Adrenal gland (tissue), 12 donors: Measurements from ENCODE around the gene SPOCK2. TPM values are rescaled to one million over a fixed set of nuclear protein-coding genes. Genes with fewer than 3 reads are reported as not detected.
"Not testable (repeated sequence)": the region's sequence is repeated elsewhere in the genome, so short reads cannot be mapped to it uniquely, and the experiment has no call there.

Experiments used
- DNase-seq, 7 donors: peaks; one replicate each; pipeline ENCODE4 v3.0.0-alpha.2; 2019 to 2020
- H3K27ac ChIP-seq, 5 donors: fragments of 200-600 bp; sonication (generic) in 4 of 5; 1 replicate in 3 of 5; 2 replicates in 2 of 5; pipeline versions ENCODE4 v1.5.1 to v1.8.0; 2016 to 2020; ENCODE audit warnings: mild to moderate bottlenecking in 1 of 5
- H3K27me3 ChIP-seq: fragments of 200-600 bp; 2 replicates; pipeline ENCODE4 v1.8.0; 2021
- H3K36me3 ChIP-seq, 2 donors: fragments of 200-600 bp; replicated peaks in 1 of 2; 1 replicate in 1 of 2; 2 replicates in 1 of 2; pipeline versions ENCODE4 v1.5.1 to v1.8.0; 2018 to 2022
- H3K4me1 ChIP-seq, 2 donors: fragments of 200-600 bp; replicated peaks in 1 of 2; 1 replicate in 1 of 2; 2 replicates in 1 of 2; pipeline versions ENCODE4 v1.5.1 to v1.8.0; 2018 to 2021
- H3K4me3 ChIP-seq, 4 donors: fragments of 200-600 bp; sonication (generic) in 3 of 4; one replicate each; pipeline ENCODE4 v1.5.1; 2016 to 2018
- H3K9me3 ChIP-seq, 3 donors: fragments of 200-600 bp; sonication (generic) in 1 of 3; replicated peaks in 1 of 3; 1 replicate in 2 of 3; 2 replicates in 1 of 3; pipeline versions ENCODE4 v1.5.1 to v1.8.0; 2016 to 2021
- CTCF ChIP-seq, 6 experiments: fragments of 450-650 bp in 4 of 6; fragments of 200-600 bp in 2 of 6; sonication (generic) in 1 of 6; IDR thresholded peaks; 1 replicate in 5 of 6; 2 replicates in 1 of 6; pipeline versions ENCODE4 v1.5.1 to v1.8.0; 2016 to 2021; ENCODE audit warnings: antibody characterized with exemption in 6 of 6, mild to moderate bottlenecking in 2 of 6, moderate library complexity in 1 of 6
- POLR2A ChIP-seq, 2 donors: fragments of 450-650 bp; IDR thresholded peaks; one replicate each; pipeline ENCODE4 v1.6.1; 2017; ENCODE audit warnings: antibody characterized with exemption in 2 of 2, mild to moderate bottlenecking in 2 of 2, moderate library complexity in 1 of 2
- WGBS, 4 donors: extraction: QIAGEN DNeasy Blood & Tissue Kit in 2 of 4; methylation state at CpG; one replicate each; pipeline versions ENCODE4 v1.1.5 to v1.1.7; 2013 to 2017; 5-methylcytosine and 5-hydroxymethylcytosine counted together
- intact Hi-C, 2 donors: fragments of 100-400 bp; cut with DNase I; formaldehyde crosslinking; loops; one replicate each; pipeline versions ENCODE4 v1.14.1 to v1.15.0; 2022 to 2023
- polyA plus RNA-seq, 3 donors: library from polyadenylated mRNA; stranded (reverse); fragments of 200-250 nt in 2 of 3; fragments of 350-450 nt in 1 of 3; fragmentation: Illumina TruSeq in 1 of 3; extraction: RNeasy Lipid Tissue Mini Kit (QIAGEN cat#74804) in 1 of 3; gene quantifications; one replicate each; pipeline ENCODE4 v1.2.3, GENCODE V29; 2013 to 2014
- total RNA-seq, 9 donors: library from RNA; depleted of rRNA in 4 of 9; stranded (reverse); fragments of >200 nt in 4 of 9; fragments of 120-200 nt in 1 of 9; fragmentation: NEBNext Ultra II Directional in 1 of 9; extraction: Animal tissue kit (Norgen Biotek cat#: 25700) in 1 of 9; gene quantifications; one replicate each; pipeline versions ENCODE4 v1.1.0 to v1.2.4, GENCODE V29; 2013 to 2023
- donor health status: healthy with polysubstance abuse.
- donor health status: Bipolar disorder and iron deficiency.
- donor health status: DM: yes; HTN: yes; CAD: no.
- donor health status: DM: no; HTN: no; CAD: no.
- donor health status: DM: no; HTN: no; CAD: no.
- donor health status: DM: yes; HTN: yes; CAD: no.

Gene SPOCK2
- total and polyA plus RNA-seq, 12 donors: 11.7 to 68.9 (median 37.4) TPM

GRCh38 chr10:72034040-72034499 is 54.3 kb downstream of the SPOCK2 start:
- no peaks in the 10 kb centered on the region for H3K9me3 ChIP-seq
- WGBS, 4 donors: 64 to 100% (median 74%) methylated on average over 5 to 12 of the region's 12 CpGs
- no peaks in the 10 kb centered on the region for H3K36me3 ChIP-seq
- DNase-seq: no peak
- no peak for TF ChIP-seq CTCF (IDR thresholded peaks at IDR 0.05)
- TF ChIP-seq POLR2A (IDR thresholded peaks at IDR 0.05): no peak
- intact Hi-C loops: no loop called here
- H3K27ac ChIP-seq: no peak overlapping the region
- peaks cover 23 to 30% of the 10 kb centered on the region in 2 donors for H3K4me1 ChIP-seq
- H3K4me3 ChIP-seq: no peak overlapping the region
- no peaks in the 10 kb centered on the region for H3K27me3 ChIP-seq

- H3K4me1 ChIP-seq: peaks cover 11 to 21% of the 10 kb centered on the region in 2 donors
- DNase-seq, H3K9me3 ChIP-seq, H3K4me3 ChIP-seq, H3K27me3 ChIP-seq, intact Hi-C loops, H3K36me3 ChIP-seq: not testable (repeated sequence)
- WGBS, 4 donors: 74 to 91% (median 77%) methylated on average over 9 to 11 of the region's 11 CpGs
- H3K27ac ChIP-seq: peak overlapping the region in 1 of 5 donors; percentile 0
Measured at GRCh38 chr10:72032409-72033162, 55.8 kb downstream of the SPOCK2 start.

GRCh38 chr10:72031706-72032105 is 56.6 kb downstream of the SPOCK2 start:
- Histone ChIP-seq H3K27ac (peak overlapping the region in 1 of 5 donors; percentile 23), H3K27me3 (no peaks in the 10 kb centered on the region), H3K36me3 (no peaks in the 10 kb centered on the region), H3K9me3 (no peaks in the 10 kb centered on the region), H3K4me1 (peaks cover 11 to 21% of the 10 kb centered on the region in 2 donors), H3K4me3 (no peak overlapping the region)
- TF ChIP-seq CTCF (IDR thresholded peaks at IDR 0.05) (no peak), POLR2A (IDR thresholded peaks at IDR 0.05) (no peak)
- intact Hi-C loops: no loop called here
- DNase-seq: no peak
- WGBS, 4 donors: 91 to 97% (median 95%) methylated on average over 9 to 10 of the region's 10 CpGs

GRCh38 chr10:72030762-72031543 is 57.4 kb downstream of the SPOCK2 start:
- 47 to 63% (median 56%) methylated on average over 17 to 19 of the region's 19 CpGs for WGBS, 4 donors
- peaks cover 11 to 21% of the 10 kb centered on the region in 2 donors for H3K4me1 ChIP-seq
- H3K36me3 ChIP-seq: no peaks in the 10 kb centered on the region
- peak; percentile 54 to 89 (median 79) for DNase-seq
- TF ChIP-seq POLR2A (IDR thresholded peaks at IDR 0.05) (no peak), CTCF (IDR thresholded peaks at IDR 0.05) (no peak)
- peak overlapping the region in 3 of 5 donors; percentile 16 to 59 (median 17) for H3K27ac ChIP-seq
- H3K27me3 ChIP-seq: no peaks in the 10 kb centered on the region
- H3K4me3 ChIP-seq: no peak overlapping the region
- no peaks in the 10 kb centered on the region for H3K9me3 ChIP-seq
- intact Hi-C loops: no loop called here
